ENCODE measurements around the gene RNLS. TPM values are rescaled to one million over a fixed set of nuclear protein-coding genes. Genes with fewer than 3 reads are reported as not detected.

The RNLS gene
- total RNA-seq, 1 experiment from 2014 or later: 8.7 TPM

GRCh38 chr10:88256886-88257285 is 326.2 kb downstream of the RNLS start:
- Mint-ChIP-seq H3K27ac (no peak overlapping the region), H3K4me1 (no peaks in the 10 kb centered on the region), H3K27me3 (ENCODE audit: low read depth) (no peaks in the 10 kb centered on the region; the same call in 1 of the 2 replicates), H3K9me3 (no peaks in the 10 kb centered on the region), H3K4me3 (no peak overlapping the region), H3K36me3 (no peaks in the 10 kb centered on the region)
- TF ChIP-seq STAT6 (CRISPR knock-in tag; conservative IDR thresholded peaks at IDR 0.05; ENCODE audit: low read depth) (no peak), FOXJ3 (CRISPR knock-in tag; IDR thresholded peaks at IDR 0.05; ENCODE audit: borderline replicate concordance) (no peak), AR (CRISPR knock-in tag; IDR thresholded peaks at IDR 0.05) (no peak)
- ChIA-PET POLR2A (no interaction called here), CTCF (no interaction called here)
- DNase-seq (ENCODE audit: low spot score) (no peak), ATAC-seq (no peak)

GRCh38 chr10:88256013-88256680 is 327.0 kb downstream of the RNLS start:
- ChIA-PET POLR2A (no interaction called here), CTCF (no interaction called here)
- ATAC-seq: no peak
- Mint-ChIP-seq H3K4me1 (no peaks in the 10 kb centered on the region), H3K27ac (no peak overlapping the region), H3K4me3 (no peak overlapping the region), H3K27me3 (ENCODE audit: low read depth) (no peaks in the 10 kb centered on the region; the same call in 1 of the 2 replicates), H3K9me3 (no peaks in the 10 kb centered on the region), H3K36me3 (no peaks in the 10 kb centered on the region)
- DNase-seq (ENCODE audit: low spot score): no peak
- TF ChIP-seq ATF1 (CRISPR knock-in tag; IDR thresholded peaks at IDR 0.05) (no peak), TEAD4 (CRISPR knock-in tag; IDR thresholded peaks at IDR 0.05) (no peak), ELF4 (CRISPR knock-in tag; IDR thresholded peaks at IDR 0.05; ENCODE audit: low read depth) (no peak), SMAD4 (CRISPR knock-in tag; IDR thresholded peaks at IDR 0.05) (no peak), ERG (CRISPR knock-in tag; IDR thresholded peaks at IDR 0.05) (no peak), ZNF232 (CRISPR knock-in tag; IDR thresholded peaks at IDR 0.05) (no peak)
- TF ChIP-seq, protein P1, sequence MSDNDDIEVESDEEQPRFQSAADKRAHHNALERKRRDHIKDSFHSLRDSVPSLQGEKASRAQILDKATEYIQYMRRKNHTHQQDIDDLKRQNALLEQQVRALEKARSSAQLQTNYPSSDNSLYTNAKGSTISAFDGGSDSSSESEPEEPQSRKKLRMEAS (CRISPR knock-in tag; IDR thresholded peaks at IDR 0.05): no peak

GRCh38 chr10:88254091-88254490 is 329.0 kb downstream of the RNLS start:
- POLR2A ChIA-PET: no interaction called here
- H3K9me3 Mint-ChIP-seq: no peaks in the 10 kb centered on the region
- no peak for DNase-seq (ENCODE audit: low spot score)
- H3K27me3 Mint-ChIP-seq (ENCODE audit: low read depth): no peaks in the 10 kb centered on the region; the same call in 1 of the 2 replicates
- no peaks in the 10 kb centered on the region for H3K36me3 Mint-ChIP-seq
- H3K27ac Mint-ChIP-seq: no peak overlapping the region
- CTCF ChIA-PET: no interaction called here
- no peak for ATAC-seq
- no peaks in the 10 kb centered on the region for H3K4me1 Mint-ChIP-seq
- H3K4me3 Mint-ChIP-seq: no peak overlapping the region
- TF ChIP-seq TCF7 (CRISPR knock-in tag; IDR thresholded peaks at IDR 0.05; ENCODE audit: low read depth) (no peak), JAZF1 (CRISPR knock-in tag; IDR thresholded peaks at IDR 0.05) (no peak), ZBTB21 (CRISPR knock-in tag; IDR thresholded peaks at IDR 0.05; ENCODE audit: borderline replicate concordance) (no peak), NR1H2 (CRISPR knock-in tag; IDR thresholded peaks at IDR 0.05) (no peak), TEAD1 (CRISPR knock-in tag; IDR thresholded peaks at IDR 0.05) (no peak), GABPB1 (CRISPR knock-in tag; IDR thresholded peaks at IDR 0.05) (no peak), MYBL2 (CRISPR knock-in tag; IDR thresholded peaks at IDR 0.05) (no peak), KAT7 (CRISPR knock-in tag; IDR thresholded peaks at IDR 0.05; ENCODE audit: borderline replicate concordance) (no peak), SMAD3 (CRISPR knock-in tag; IDR thresholded peaks at IDR 0.05; ENCODE audit: borderline replicate concordance) (no peak), ATF2 (CRISPR knock-in tag; IDR thresholded peaks at IDR 0.05; ENCODE audit: borderline replicate concordance, low read depth) (no peak), CDX4 (CRISPR knock-in tag; IDR thresholded peaks at IDR 0.05; ENCODE audit: borderline replicate concordance) (no peak), ZNF671 (CRISPR knock-in tag; IDR thresholded peaks at IDR 0.05) (no peak)
- TF ChIP-seq, protein P2, sequence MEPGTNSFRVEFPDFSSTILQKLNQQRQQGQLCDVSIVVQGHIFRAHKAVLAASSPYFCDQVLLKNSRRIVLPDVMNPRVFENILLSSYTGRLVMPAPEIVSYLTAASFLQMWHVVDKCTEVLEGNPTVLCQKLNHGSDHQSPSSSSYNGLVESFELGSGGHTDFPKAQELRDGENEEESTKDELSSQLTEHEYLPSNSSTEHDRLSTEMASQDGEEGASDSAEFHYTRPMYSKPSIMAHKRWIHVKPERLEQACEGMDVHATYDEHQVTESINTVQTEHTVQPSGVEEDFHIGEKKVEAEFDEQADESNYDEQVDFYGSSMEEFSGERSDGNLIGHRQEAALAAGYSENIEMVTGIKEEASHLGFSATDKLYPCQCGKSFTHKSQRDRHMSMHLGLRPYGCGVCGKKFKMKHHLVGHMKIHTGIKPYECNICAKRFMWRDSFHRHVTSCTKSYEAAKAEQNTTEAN (CRISPR knock-in tag; IDR thresholded peaks at IDR 0.05): no peak

Measured in WTC11 (cell line).